Renal cortex interstitium (tissue), 11 donors: ENCODE data around the gene FFAR3. TPM values are rescaled to one million over a fixed set of nuclear protein-coding genes. Genes with fewer than 3 reads are reported as not detected.
"Not testable (repeated sequence)": the region's sequence is repeated elsewhere in the genome, so short reads cannot be mapped to it uniquely, and the experiment has no call there.

ENCODE experiments used
- DNase-seq, 11 donors: peaks; one replicate each; pipeline ENCODE4 v3.0.0-alpha.2; 2013; ENCODE audit warnings: low read depth in 9 of 11, low spot score in 4 of 11; ENCODE audit errors: extremely low read depth in 1 of 11
- polyA plus RNA-seq, 3 donors: library from polyadenylated mRNA; unstranded; fragments of 120-200 nt; gene quantifications; one replicate each; pipeline ENCODE4 v1.2.1, GENCODE V29; 2013; ENCODE audit not compliant: insufficient read length in 3 of 3

Gene FFAR3
- polyA plus RNA-seq, 3 donors: 0.11 to 0.20 (median 0.17) TPM

GRCh38 chr19:35363001-35363590 is 4.8 kb downstream of the FFAR3 start:
- no peak for DNase-seq

GRCh38 chr19:35363711-35364425 is 5.6 kb downstream of the FFAR3 start:
- DNase-seq: no peak

- no peak for DNase-seq
Measured at GRCh38 chr19:35365303-35365702, 7.0 kb downstream of the FFAR3 start.

- DNase-seq: no peak
Measured at GRCh38 chr19:35368378-35368777, 10.1 kb downstream of the FFAR3 start.

GRCh38 chr19:35369522-35369921 is 11.3 kb downstream of the FFAR3 start:
- DNase-seq: no peak

- DNase-seq: no peak
Measured at GRCh38 chr19:35370722-35371121, 12.5 kb downstream of the FFAR3 start, which contains the start of gene GPR42. Gene GPR42, plus strand, starts transcription at chr19:35371068. Its CDS starts 292 bp downstream, at chr19:35371360.

GRCh38 chr19:35373492-35373891 is 15.2 kb downstream of the FFAR3 start:
- no peak for DNase-seq

- not testable (repeated sequence) for DNase-seq
Measured at GRCh38 chr19:35374031-35374430, 15.8 kb downstream of the FFAR3 start.

- no peak for DNase-seq
Measured at GRCh38 chr19:35375505-35376307, 17.4 kb downstream of the FFAR3 start.

GRCh38 chr19:35377656-35378055 is 19.4 kb downstream of the FFAR3 start:
- no peak for DNase-seq

GRCh38 chr19:35378356-35378755 is 20.1 kb downstream of the FFAR3 start:
- no peak for DNase-seq

- DNase-seq: not testable (repeated sequence)
Measured at GRCh38 chr19:35379545-35379944, 21.3 kb downstream of the FFAR3 start.

- DNase-seq: no peak
Measured at GRCh38 chr19:35379992-35380391, 21.7 kb downstream of the FFAR3 start.

GRCh38 chr19:35380450-35381124 is 22.3 kb downstream of the FFAR3 start:
- DNase-seq: no peak

- DNase-seq: no peak
Measured at GRCh38 chr19:35381318-35381717, 23.1 kb downstream of the FFAR3 start.

- DNase-seq: no peak
Measured at GRCh38 chr19:35381926-35382325, 23.7 kb downstream of the FFAR3 start.

GRCh38 chr19:35383536-35383935 is 25.3 kb downstream of the FFAR3 start:
- DNase-seq: no peak

GRCh38 chr19:35388277-35389054 is 30.2 kb downstream of the FFAR3 start:
- DNase-seq: no peak
